H1 (cell line): ENCODE data around the gene PLBD2. TPM values are rescaled to one million over a fixed set of nuclear protein-coding genes. Genes with fewer than 3 reads are reported as not detected.

Experiments used
- CTCF ChIA-PET: fragments of 300-600 bp; sonication (Branson Sonifier 250); formaldehyde crosslinking; loops from one replicate; lab custom pipeline; 2021; ENCODE audit not compliant: partially characterized antibody; lab: Charles Lee
- POLR2A ChIA-PET: fragments of 300-600 bp; sonication (Branson Sonifier 250); formaldehyde crosslinking; loops from one replicate; lab custom pipeline; 2021; ENCODE audit warnings: inconsistent platforms; ENCODE audit not compliant: partially characterized antibody; lab: Charles Lee
- DNase-seq, 2 experiments: peaks; one replicate each; pipeline versions ENCODE4 v3.0.0 to v3.0.0-alpha.2; 2010 to 2022; ENCODE audit warnings: low spot score in 2 of 2, low read depth in 1 of 2, mixed read lengths in 1 of 2
- FAIRE-seq: peaks from 2 replicates; lab custom pipeline; 2011; peaks lifted over from hg19 to GRCh38; lab: Jason Lieb, UNC
- H2AFZ ChIP-seq: 2 replicates; pipeline ENCODE4 v1.8.1; 2012; ENCODE audit warnings: low read length, inconsistent platforms
- H2AK5ac ChIP-seq: 2 replicates; pipeline ENCODE4 v1.6.1; 2013; ENCODE audit warnings: low read depth, low read length
- H2BK120ac ChIP-seq: replicated peaks from 2 replicates; pipeline ENCODE3; 2013; ENCODE audit warnings: low read depth, low read length, inconsistent platforms
- H2BK12ac ChIP-seq: 2 replicates; pipeline ENCODE4 v1.6.1; 2013; ENCODE audit warnings: low read depth, low read length
- H2BK15ac ChIP-seq: 2 replicates; pipeline ENCODE4 v1.6.1; 2013; ENCODE audit warnings: low read length
- H2BK20ac ChIP-seq: 2 replicates; pipeline ENCODE4 v1.6.1; 2013; ENCODE audit warnings: low read length
- H2BK5ac ChIP-seq: 2 replicates; pipeline ENCODE4 v1.6.1; 2013; ENCODE audit warnings: low read depth, low read length
- H3K14ac ChIP-seq: 2 replicates; pipeline ENCODE4 v1.6.1; 2013; ENCODE audit warnings: inconsistent platforms; ENCODE audit not compliant: insufficient read length
- H3K18ac ChIP-seq: 2 replicates; pipeline ENCODE4 v1.6.1; 2013; ENCODE audit warnings: low read length; ENCODE audit errors: extremely low read depth
- H3K23ac ChIP-seq: 2 replicates; pipeline ENCODE4 v1.6.1; 2013; ENCODE audit warnings: inconsistent platforms; ENCODE audit not compliant: insufficient read length
- H3K23me2 ChIP-seq: 2 replicates; pipeline ENCODE4 v1.6.1; 2013; ENCODE audit warnings: low read depth, low read length
- H3K27ac ChIP-seq: 2 replicates; pipeline ENCODE4 v1.6.1; 2011; ENCODE audit warnings: low read depth, low read length, inconsistent platforms
- H3K27me3 ChIP-seq, 4 experiments: replicated peaks in 1 of 4; 1 replicate in 1 of 4; 2 replicates in 3 of 4; pipeline versions ENCODE4 v1.6.1 to v1.8.1; 2011 to 2013; ENCODE audit warnings: low read length in 3 of 4, mild to moderate bottlenecking in 3 of 4, inconsistent platforms in 2 of 4, mixed read lengths in 2 of 4, moderate library complexity in 1 of 4; ENCODE audit not compliant: control insufficient read depth in 3 of 4, insufficient read depth in 3 of 4; ENCODE audit errors: extremely low read depth in 1 of 4
- H3K36me3 ChIP-seq, 4 experiments: 2 replicates each; pipeline versions ENCODE4 v1.6.1 to v1.8.1; 2011 to 2013; ENCODE audit warnings: mild to moderate bottlenecking in 4 of 4, low read length in 3 of 4, moderate library complexity in 2 of 4, control low read depth in 1 of 4, inconsistent platforms in 1 of 4; ENCODE audit not compliant: insufficient read depth in 4 of 4, control insufficient read depth in 2 of 4
- H3K4ac ChIP-seq: replicated peaks from 2 replicates; pipeline ENCODE3; 2013; ENCODE audit warnings: low read length, low read depth, mixed read lengths, inconsistent platforms; ENCODE audit not compliant: insufficient read length
- H3K4me1 ChIP-seq, 4 experiments: replicated peaks in 1 of 4; 1 replicate in 1 of 4; 2 replicates in 3 of 4; pipeline versions ENCODE4 v1.6.1 to v1.8.1; 2011 to 2013; ENCODE audit warnings: low read length in 3 of 4, inconsistent platforms in 2 of 4, mixed read lengths in 1 of 4; ENCODE audit not compliant: insufficient read depth in 4 of 4, control insufficient read depth in 3 of 4
- H3K4me2 ChIP-seq, 2 experiments: 2 replicates each; pipeline versions ENCODE4 v1.6.1 to v1.8.1; 2011 to 2013; ENCODE audit warnings: low read depth in 2 of 2, low read length in 2 of 2, control low read depth in 1 of 2, inconsistent platforms in 1 of 2, mild to moderate bottlenecking in 1 of 2; ENCODE audit not compliant: insufficient read depth in 1 of 2
- H3K4me3 ChIP-seq, 4 experiments: fragments of 200-600, 300-600 bp in 1 of 4; sonication (generic), shearing (Covaris generic), sonication (Bioruptor Twin) in 1 of 4; 2 replicates each; pipeline versions ENCODE4 v1.5.1 to v1.8.1; 2011 to 2016; ENCODE audit warnings: low read length in 4 of 4, low read depth in 3 of 4, control low read depth in 2 of 4, inconsistent platforms in 2 of 4, mild to moderate bottlenecking in 2 of 4, mixed read lengths in 1 of 4, moderate library complexity in 1 of 4; ENCODE audit not compliant: insufficient read depth in 2 of 4; ENCODE audit errors: extremely low read depth in 1 of 4
- H3K56ac ChIP-seq: replicated peaks from 2 replicates; pipeline ENCODE3; 2013; ENCODE audit warnings: low read depth, mild to moderate bottlenecking, mixed read lengths, low read length, inconsistent platforms; ENCODE audit not compliant: insufficient read length
- H3K79me1 ChIP-seq: 2 replicates; pipeline ENCODE4 v1.6.1; 2013; ENCODE audit warnings: low read depth, low read length, control low read depth
- H3K79me2 ChIP-seq, 2 experiments: 2 replicates each; pipeline versions ENCODE4 v1.6.1 to v1.8.1; 2012 to 2013; ENCODE audit warnings: low read length in 2 of 2, mild to moderate bottlenecking in 2 of 2, inconsistent platforms in 1 of 2; ENCODE audit not compliant: insufficient read depth in 2 of 2, control insufficient read depth in 1 of 2
- H3K9ac ChIP-seq, 4 experiments: replicated peaks in 1 of 4; 1 replicate in 1 of 4; 2 replicates in 3 of 4; pipeline versions ENCODE4 v1.6.1 to v1.8.1; 2011 to 2013; ENCODE audit warnings: low read depth in 3 of 4, low read length in 3 of 4, control low read depth in 2 of 4, mild to moderate bottlenecking in 2 of 4, moderate library complexity in 2 of 4, inconsistent platforms in 1 of 4; ENCODE audit errors: extremely low read depth in 1 of 4
- H3K9me3 ChIP-seq, 2 experiments: 2 replicates each; pipeline versions ENCODE4 v1.6.1 to v1.8.1; 2012 to 2013; ENCODE audit warnings: mild to moderate bottlenecking in 2 of 2, moderate library complexity in 2 of 2, control low read depth in 1 of 2, inconsistent platforms in 1 of 2, low read depth in 1 of 2, low read length in 1 of 2, mixed read lengths in 1 of 2; ENCODE audit not compliant: insufficient read depth in 2 of 2
- H4K20me1 ChIP-seq, 2 experiments: replicated peaks in 1 of 2; 2 replicates each; pipeline versions ENCODE3 to v1.8.1; 2011 to 2013; ENCODE audit warnings: inconsistent platforms in 2 of 2, low read length in 2 of 2, mild to moderate bottlenecking in 1 of 2; ENCODE audit not compliant: insufficient read depth in 2 of 2, control insufficient read depth in 1 of 2
- H4K5ac ChIP-seq: 2 replicates; pipeline ENCODE4 v1.6.1; 2013; ENCODE audit warnings: low read length, low read depth, mixed read lengths, inconsistent platforms; ENCODE audit not compliant: insufficient read length
- H4K8ac ChIP-seq: 2 replicates; pipeline ENCODE4 v1.8.0; 2013; ENCODE audit warnings: mild to moderate bottlenecking, moderate library complexity, low read length, inconsistent platforms; ENCODE audit not compliant: insufficient read depth; ENCODE audit errors: extremely low read depth
- H4K91ac ChIP-seq: replicated peaks from 2 replicates; pipeline ENCODE3; 2013; ENCODE audit warnings: low read length, mixed read lengths, inconsistent platforms; ENCODE audit not compliant: insufficient read length
- KDM4A ChIP-seq: IDR thresholded peaks from one replicate; pipeline ENCODE4 v1.7.1; 2012; ENCODE audit warnings: low read depth, mild to moderate bottlenecking, moderate library complexity, low read length, inconsistent platforms; ENCODE audit not compliant: severe bottlenecking
- NRF1 ChIP-seq: IDR thresholded peaks from 2 replicates; pipeline ENCODE4 v1.6.1; 2011; ENCODE audit warnings: mild to moderate bottlenecking, low read depth, low read length, improper control_type of control experiment
- PHF8 ChIP-seq: fragments of 200-600 bp; sonication (generic); conservative IDR thresholded peaks from 2 replicates; pipeline ENCODE4 v1.7.1; 2012; ENCODE audit warnings: low read depth, mild to moderate bottlenecking, inconsistent platforms, low read length, moderate library complexity
- POLR2A ChIP-seq, 2 experiments: IDR thresholded peaks; 1 replicate in 1 of 2; 2 replicates in 1 of 2; pipeline ENCODE4 v1.6.1; 2011; ENCODE audit warnings: low read depth in 2 of 2, low read length in 2 of 2, mild to moderate bottlenecking in 2 of 2; ENCODE audit errors: control extremely low read depth in 1 of 2
- TAF7 ChIP-seq: optimal IDR thresholded peaks from 2 replicates; pipeline ENCODE3; 2011; ENCODE audit warnings: low read depth, mild to moderate bottlenecking, inconsistent platforms, low read length, moderate library complexity, borderline replicate concordance
- ZNF274 ChIP-seq: IDR thresholded peaks from 2 replicates; pipeline ENCODE4 v1.7.0; 2012; ENCODE audit warnings: low read length, borderline replicate concordance; ENCODE audit errors: extremely low read depth
- WGBS, 2 experiments: shearing (Covaris generic) in 1 of 2; methylation state at CpG; one replicate each; pipeline versions ENCODE4 v1.1.6 to v1.1.7; 2013 to 2015; ENCODE audit warnings: low lambda C conversion rate in 2 of 2, mixed read lengths in 2 of 2, inconsistent platforms in 1 of 2, low coverage in 1 of 2, missing lambda C conversion rate in 1 of 2; ENCODE audit not compliant: insufficient replicate concordance in 2 of 2, insufficient coverage in 1 of 2, insufficient read length in 1 of 2; ENCODE audit errors: extremely low coverage in 1 of 2, missing lambda C conversion rate in 1 of 2; 5-methylcytosine and 5-hydroxymethylcytosine counted together
- polyA plus RNA-seq, 7 experiments: library from polyadenylated mRNA; depleted of rRNA in 3 of 7; stranded (reverse) in 5 of 7; unstranded in 2 of 7; fragments of >200 nt in 5 of 7; fragments of 200-250 nt in 2 of 7; gene quantifications; 1 replicate in 5 of 7; 2 replicates in 1 of 7; 4 replicates in 1 of 7; pipeline versions ENCODE4 v1.2.1 to v1.2.3, GENCODE V29; 2011 to 2013; ENCODE audit warnings: missing spikeins in 2 of 7, mixed read lengths in 2 of 7
- total RNA-seq: library from RNA; stranded (reverse); fragmentation: NEBNext Ultra II Directional; extraction: Animal tissue kit (Norgen Biotek cat#: 25700); gene quantifications from 2 replicates; pipeline ENCODE4 v1.2.1, GENCODE V29; 2021
- TF ChIP-seq, protein P1 (sequence below), 3 experiments: IDR thresholded peaks; 1 replicate in 2 of 3; 2 replicates in 1 of 3; pipeline versions ENCODE4 v1.5.1 to v1.6.1; 2011; ENCODE audit warnings: low read length in 3 of 3, mild to moderate bottlenecking in 3 of 3, inconsistent platforms in 2 of 3, low read depth in 1 of 3, moderate library complexity in 1 of 3; ENCODE audit not compliant: insufficient read depth in 1 of 3; ENCODE audit errors: control extremely low read depth in 1 of 3

PLBD2 gene
- total and polyA plus RNA-seq, 2 of the 8 experiments (the other 6 are each of a cell fraction or from before 2014, with no cell fraction given): 16.8 to 33.5 TPM

DNA sequence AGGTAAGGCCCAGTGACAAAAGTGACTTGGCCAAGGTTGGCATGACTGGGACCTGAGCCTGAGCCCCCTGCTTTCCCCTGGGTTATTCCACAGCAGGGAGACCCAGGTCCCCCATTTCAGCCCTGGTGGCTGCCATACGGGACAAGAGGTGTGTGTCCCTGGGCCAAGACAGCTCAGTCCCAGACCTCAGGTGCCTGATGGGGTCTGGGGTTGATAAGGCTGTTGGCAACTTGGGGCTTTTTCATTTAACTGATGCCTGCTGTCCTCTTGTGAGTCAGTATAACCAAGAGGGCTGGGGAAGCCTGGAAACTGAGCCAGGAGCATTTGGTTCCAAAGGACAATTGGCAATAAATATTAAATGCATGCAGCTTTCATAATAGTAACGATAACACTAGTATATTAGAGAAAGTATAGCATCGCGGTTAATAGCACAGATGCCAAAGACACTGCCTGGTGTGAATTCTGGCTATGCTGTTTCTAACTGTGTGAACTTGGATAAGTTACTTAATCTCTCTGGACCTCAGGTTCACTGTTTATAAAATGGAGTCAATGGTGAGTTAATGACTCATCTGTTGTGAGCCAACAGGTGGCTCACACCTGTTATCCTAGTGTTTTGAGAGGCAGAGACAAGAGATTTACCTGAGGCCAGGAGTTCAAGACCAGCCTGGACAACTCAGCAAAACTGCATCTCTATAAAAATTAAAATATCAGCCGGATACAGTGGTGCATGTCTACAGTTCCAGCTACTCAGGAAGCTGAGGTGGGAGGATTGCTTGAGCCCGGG, 64.7 kb downstream of the PLBD2 start:
- H3K79me1 ChIP-seq: no peaks in the 10 kb centered on the region
- no peak overlapping the region for H3K4ac ChIP-seq
- H3K4me3 ChIP-seq: no peak overlapping the region
- no peaks in the 10 kb centered on the region for H3K27me3 ChIP-seq
- H4K5ac ChIP-seq: no peak overlapping the region
- H3K14ac ChIP-seq: no peak overlapping the region
- H3K18ac ChIP-seq: no peak overlapping the region; the same call in 1 of the 2 replicates
- WGBS, 2 experiments: 94% methylated on average over 6 of the region's 6 CpGs; no CpG with 5 or more reads in 1 of the 2 experiments
- H2BK15ac ChIP-seq: peak overlapping the region; percentile 92
- no peaks in the 10 kb centered on the region for H3K36me3 ChIP-seq
- DNase-seq: no peak
- TF ChIP-seq, protein P1, sequence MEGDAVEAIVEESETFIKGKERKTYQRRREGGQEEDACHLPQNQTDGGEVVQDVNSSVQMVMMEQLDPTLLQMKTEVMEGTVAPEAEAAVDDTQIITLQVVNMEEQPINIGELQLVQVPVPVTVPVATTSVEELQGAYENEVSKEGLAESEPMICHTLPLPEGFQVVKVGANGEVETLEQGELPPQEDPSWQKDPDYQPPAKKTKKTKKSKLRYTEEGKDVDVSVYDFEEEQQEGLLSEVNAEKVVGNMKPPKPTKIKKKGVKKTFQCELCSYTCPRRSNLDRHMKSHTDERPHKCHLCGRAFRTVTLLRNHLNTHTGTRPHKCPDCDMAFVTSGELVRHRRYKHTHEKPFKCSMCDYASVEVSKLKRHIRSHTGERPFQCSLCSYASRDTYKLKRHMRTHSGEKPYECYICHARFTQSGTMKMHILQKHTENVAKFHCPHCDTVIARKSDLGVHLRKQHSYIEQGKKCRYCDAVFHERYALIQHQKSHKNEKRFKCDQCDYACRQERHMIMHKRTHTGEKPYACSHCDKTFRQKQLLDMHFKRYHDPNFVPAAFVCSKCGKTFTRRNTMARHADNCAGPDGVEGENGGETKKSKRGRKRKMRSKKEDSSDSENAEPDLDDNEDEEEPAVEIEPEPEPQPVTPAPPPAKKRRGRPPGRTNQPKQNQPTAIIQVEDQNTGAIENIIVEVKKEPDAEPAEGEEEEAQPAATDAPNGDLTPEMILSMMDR (IDR thresholded peaks at IDR 0.05; ENCODE audit: control extremely low read depth in 1 of 3, insufficient read depth in 1 of 3, low read depth in 1 of 3, low read length in 3 of 3): no peak
- TF ChIP-seq ZNF274 (no peak), KDM4A (no peak), NRF1 (no peak), POLR2A (IDR thresholded peaks at IDR 0.05; ENCODE audit: control extremely low read depth in 1 of 2, low read depth in 2 of 2, low read length in 2 of 2) (no peak), TAF7 (no peak), PHF8 (no peak)
- H2BK120ac ChIP-seq: peak overlapping the region; percentile 28
- no peak overlapping the region for H2AK5ac ChIP-seq
- peaks cover 5% of the 10 kb centered on the region for H3K23me2 ChIP-seq
- POLR2A ChIA-PET: interaction anchor here (0.6 kb wide), 1 partner anchor 47 kb away, joined by 3 read pairs; no protein-coding TSS in a partner anchor
- H3K4me1 ChIP-seq: peaks cover 0 to 7% (median 5%) of the 10 kb centered on the region in 4 experiments; a peak in 5 of 7 replicates
- H2AFZ ChIP-seq: no peak overlapping the region
- no peak overlapping the region for H4K91ac ChIP-seq
- no peaks in the 10 kb centered on the region for H3K79me2 ChIP-seq
- CTCF ChIA-PET: interaction anchor here (0.7 to 3.0 kb wide), 4 partner anchors 10 to 23 kb away, joined by 3 to 53 read pairs (median 16); no protein-coding TSS in a partner anchor
- no peaks in the 10 kb centered on the region for H3K9me3 ChIP-seq
- H3K56ac ChIP-seq: no peak overlapping the region
- no peak overlapping the region for H3K23ac ChIP-seq
- H2BK5ac ChIP-seq: peak overlapping the region; percentile 52; the same call in 1 of the 2 replicates
- H3K9ac ChIP-seq: no peak overlapping the region
- no peak overlapping the region; a peak in 1 of 4 replicates for H3K4me2 ChIP-seq
- 0 out of 2 replicates have a peak overlapping the region, but pooled peaks have one; percentile 28 for H4K8ac ChIP-seq
- 0 out of 2 replicates have a peak overlapping the region, but pooled peaks have one; percentile 60 for H2BK12ac ChIP-seq
- H2BK20ac ChIP-seq: no peak overlapping the region; the same call in 1 of the 2 replicates
- H3K27ac ChIP-seq: no peak overlapping the region
- no peaks in the 10 kb centered on the region for H4K20me1 ChIP-seq
- FAIRE-seq: no peak
